Measurements from ENCODE around the gene TJP1. TPM values are rescaled to one million over a fixed set of nuclear protein-coding genes. Genes with fewer than 3 reads are reported as not detected.
"Not testable (repeated sequence)": the region's sequence is repeated elsewhere in the genome, so short reads cannot be mapped to it uniquely, and the experiment has no call there.

TJP1 gene
- total RNA-seq, 4 donors from 2014 or later, result 100 to 115 (median 103) TPM

GRCh38 chr15:29676961-29677402, 145.3 kb downstream of the TJP1 start:
- 19 to 69% methylated on average over 3 to 8 of the region's 8 CpGs for WGBS, 2 donors (ENCODE audit: low coverage in 1 of 2)
- H3K36me3 ChIP-seq, result no peaks in the 10 kb centered on the region
- peaks cover 0 to 12% (median 4%) of the 10 kb centered on the region in 3 donors for H3K4me1 ChIP-seq
- no peak overlapping the region for H3K27ac ChIP-seq
- no peaks in the 10 kb centered on the region for H3K9me3 ChIP-seq
- H3K4me3 ChIP-seq, result no peak overlapping the region
- H3K27me3 ChIP-seq, result peaks cover 33% of the 10 kb centered on the region
- TF ChIP-seq POLR2AphosphoS5 (IDR thresholded peaks at IDR 0.05) (no peak), POLR2A (IDR thresholded peaks at IDR 0.05) (no peak), EP300 (IDR thresholded peaks at IDR 0.05) (no peak)
- TF ChIP-seq, protein P1, sequence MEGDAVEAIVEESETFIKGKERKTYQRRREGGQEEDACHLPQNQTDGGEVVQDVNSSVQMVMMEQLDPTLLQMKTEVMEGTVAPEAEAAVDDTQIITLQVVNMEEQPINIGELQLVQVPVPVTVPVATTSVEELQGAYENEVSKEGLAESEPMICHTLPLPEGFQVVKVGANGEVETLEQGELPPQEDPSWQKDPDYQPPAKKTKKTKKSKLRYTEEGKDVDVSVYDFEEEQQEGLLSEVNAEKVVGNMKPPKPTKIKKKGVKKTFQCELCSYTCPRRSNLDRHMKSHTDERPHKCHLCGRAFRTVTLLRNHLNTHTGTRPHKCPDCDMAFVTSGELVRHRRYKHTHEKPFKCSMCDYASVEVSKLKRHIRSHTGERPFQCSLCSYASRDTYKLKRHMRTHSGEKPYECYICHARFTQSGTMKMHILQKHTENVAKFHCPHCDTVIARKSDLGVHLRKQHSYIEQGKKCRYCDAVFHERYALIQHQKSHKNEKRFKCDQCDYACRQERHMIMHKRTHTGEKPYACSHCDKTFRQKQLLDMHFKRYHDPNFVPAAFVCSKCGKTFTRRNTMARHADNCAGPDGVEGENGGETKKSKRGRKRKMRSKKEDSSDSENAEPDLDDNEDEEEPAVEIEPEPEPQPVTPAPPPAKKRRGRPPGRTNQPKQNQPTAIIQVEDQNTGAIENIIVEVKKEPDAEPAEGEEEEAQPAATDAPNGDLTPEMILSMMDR (IDR thresholded peaks at IDR 0.05), result no peak
- ATAC-seq, result no peak

DNA sequence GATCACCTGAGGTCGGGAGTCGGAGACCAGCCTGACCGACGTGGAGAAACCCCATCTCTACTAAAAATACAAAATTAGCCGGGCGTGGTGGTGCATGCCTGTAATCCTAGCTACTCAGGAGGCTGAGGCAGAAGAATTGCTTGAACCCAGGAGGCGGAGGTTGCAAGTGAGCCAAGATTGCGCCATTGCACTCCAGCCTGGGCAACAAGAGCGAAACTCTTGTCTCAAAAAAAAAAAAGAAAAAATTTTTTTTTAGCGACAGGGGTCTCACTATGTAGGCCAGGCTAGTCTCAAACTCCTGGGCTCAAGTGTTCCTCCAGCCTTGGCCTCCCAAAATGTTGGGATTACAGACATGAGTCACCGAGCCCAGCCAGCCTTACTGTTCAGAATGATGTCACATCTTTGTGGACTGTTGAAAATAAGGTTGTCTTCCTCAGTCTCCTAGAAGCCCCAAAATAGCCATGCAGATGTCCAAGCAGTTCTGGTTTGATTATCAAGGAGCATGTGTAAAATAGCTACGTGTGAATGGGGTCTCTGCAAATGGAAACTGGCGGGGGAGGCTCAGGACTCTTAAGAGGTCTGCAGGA, 145.8 kb downstream of the TJP1 start:
- peaks cover 0 to 12% (median 4%) of the 10 kb centered on the region in 3 donors for H3K4me1 ChIP-seq
- peaks cover 33% of the 10 kb centered on the region for H3K27me3 ChIP-seq
- not testable (repeated sequence) for H3K4me3 ChIP-seq, H3K27ac ChIP-seq, H3K36me3 ChIP-seq, ATAC-seq, H3K9me3 ChIP-seq
- 78 to 87% methylated on average over 4 to 10 of the region's 13 CpGs for WGBS, 2 donors (ENCODE audit: low coverage in 1 of 2)

GRCh38 chr15:29675791-29676301, 146.4 kb downstream of the TJP1 start:
- 52% methylated on average over 19 of the region's 29 CpGs; no CpG with 5 or more reads in 1 of the 2 donors for WGBS, 2 donors (ENCODE audit: low coverage in 1 of 2)
- Histone ChIP-seq H3K9me3 (no peaks in the 10 kb centered on the region), H3K36me3 (no peaks in the 10 kb centered on the region), H3K27ac (no peak overlapping the region), H3K27me3 (peaks cover 33% of the 10 kb centered on the region), H3K4me1 (peaks cover 0 to 12% (median 4%) of the 10 kb centered on the region in 3 donors), H3K4me3 (peak overlapping the region in 1 of 2 donors; percentile 64)
- ATAC-seq, result no peak
- TF ChIP-seq, protein P1 (IDR thresholded peaks at IDR 0.05), result no peak
- TF ChIP-seq POLR2AphosphoS5 (IDR thresholded peaks at IDR 0.05), result no peak
- no peak for TF ChIP-seq EP300 (IDR thresholded peaks at IDR 0.05)
- TF ChIP-seq POLR2A (IDR thresholded peaks at IDR 0.05), result no peak

DNA sequence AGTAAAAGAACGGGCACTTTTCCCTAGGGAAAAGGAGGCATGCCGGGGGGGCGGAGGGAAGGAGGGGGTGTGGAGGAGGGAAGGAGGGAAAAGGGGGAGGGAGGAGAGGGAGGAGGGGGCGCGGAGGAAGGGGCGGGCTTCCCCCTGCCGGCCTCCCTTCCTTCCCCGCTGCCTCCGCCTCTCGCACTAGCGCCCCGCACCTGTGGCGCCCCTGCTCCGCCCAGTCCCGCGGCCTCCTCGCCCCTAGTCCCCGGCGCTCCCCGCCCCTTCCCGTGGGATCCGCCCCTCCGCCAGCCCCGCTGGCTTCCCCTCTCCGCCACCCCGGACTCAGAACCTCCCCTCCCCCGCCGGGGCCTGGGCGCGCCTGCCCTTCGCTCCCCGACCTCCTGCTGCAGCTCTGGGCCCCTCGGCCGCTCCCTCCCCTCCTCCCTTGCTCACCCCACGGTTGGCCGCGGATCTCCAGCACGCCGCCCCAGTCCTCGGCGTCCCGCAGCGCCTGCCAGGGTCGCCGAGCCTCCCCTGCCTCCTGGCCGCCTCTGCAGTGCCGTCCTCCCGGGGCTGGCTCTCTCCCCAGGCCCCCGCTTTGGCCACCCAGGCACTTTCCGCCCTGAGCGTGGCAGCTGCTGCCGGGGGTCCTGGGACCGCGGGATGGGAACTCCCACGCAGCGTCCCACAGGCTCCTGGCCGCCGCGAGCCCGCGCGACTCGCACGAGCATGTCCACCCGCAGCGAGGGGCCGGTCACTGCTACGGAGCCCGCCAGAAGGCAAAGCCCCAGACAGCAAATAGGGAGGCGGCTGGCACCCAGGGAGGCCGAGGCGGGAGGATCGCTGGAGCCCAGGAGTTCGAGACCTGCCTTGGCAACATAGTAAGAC, 147.4 kb downstream of the TJP1 start:
- TF ChIP-seq EP300 (IDR thresholded peaks at IDR 0.05), result no peak
- TF ChIP-seq, protein P1 (IDR thresholded peaks at IDR 0.05), result no peak
- TF ChIP-seq POLR2AphosphoS5 (IDR thresholded peaks at IDR 0.05), result no peak
- no peak for TF ChIP-seq POLR2A (IDR thresholded peaks at IDR 0.05)
- peak; percentile 42 for ATAC-seq
- Histone ChIP-seq H3K27me3 (peaks cover 33% of the 10 kb centered on the region), H3K4me3 (peak overlapping the region; percentile 35 to 64), H3K4me1 (peaks cover 0 to 12% (median 4%) of the 10 kb centered on the region in 3 donors), H3K36me3 (no peaks in the 10 kb centered on the region), H3K9me3 (no peaks in the 10 kb centered on the region), H3K27ac (no peak overlapping the region)
- 0 to 13% methylated on average over 8 of the region's 74 CpGs for WGBS, 2 donors (ENCODE audit: low coverage in 1 of 2)

DNA sequence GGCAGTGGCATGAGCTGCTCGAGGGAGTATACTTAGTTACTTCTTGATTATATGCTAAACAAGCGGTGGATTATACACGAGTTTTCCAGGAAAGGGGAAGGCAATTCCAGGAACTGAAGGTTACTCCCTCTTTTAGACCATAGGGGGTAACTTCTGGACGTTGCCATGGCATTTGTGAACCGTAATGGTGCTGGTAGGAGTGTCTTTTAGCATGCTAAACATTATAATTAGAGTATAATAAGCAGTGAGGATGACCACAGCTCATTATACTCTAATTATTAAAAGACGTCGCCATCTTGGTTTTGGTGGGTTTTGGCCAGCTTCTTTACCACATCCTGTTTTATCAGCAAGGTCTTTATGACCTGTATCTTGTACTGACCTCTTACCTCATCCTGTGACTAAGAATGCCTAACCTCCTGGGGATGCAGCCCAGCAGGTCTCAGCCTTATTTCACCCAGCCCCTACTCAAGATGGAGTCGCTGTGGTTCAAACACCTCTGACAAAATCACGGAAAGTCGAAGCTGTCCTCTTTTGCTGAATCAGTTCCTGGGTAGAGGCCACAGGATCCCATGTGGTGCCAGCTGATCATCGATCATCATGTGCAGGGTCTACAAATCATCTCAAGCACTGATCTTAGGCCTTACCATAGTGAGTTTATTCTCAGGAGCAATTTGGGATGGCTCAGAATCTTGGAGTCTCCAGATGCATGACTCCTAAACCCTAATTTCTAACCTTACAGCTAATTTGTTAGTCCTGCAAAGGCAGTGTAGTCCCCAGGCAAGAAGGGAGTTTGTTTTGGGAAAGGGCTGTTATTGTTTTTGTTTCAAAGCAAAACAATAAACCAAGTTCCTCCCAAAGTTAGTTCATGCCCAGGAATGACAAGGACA, 149.1 kb downstream of the TJP1 start:
- no peak overlapping the region for H3K4me3 ChIP-seq
- no peak overlapping the region for H3K27ac ChIP-seq
- 77 to 89% methylated on average over 10 to 11 of the region's 11 CpGs for whole genome bisulfite sequencing, 2 donors (ENCODE audit: low coverage in 1 of 2)
- no peak for ATAC-seq
- H3K27me3 ChIP-seq, result peaks cover 33% of the 10 kb centered on the region
- H3K36me3 ChIP-seq, result no peaks in the 10 kb centered on the region
- no peaks in the 10 kb centered on the region for H3K9me3 ChIP-seq
- H3K4me1 ChIP-seq, result peaks cover 0 to 12% (median 4%) of the 10 kb centered on the region in 3 donors
- TF ChIP-seq POLR2AphosphoS5 (IDR thresholded peaks at IDR 0.05) (no peak), EP300 (IDR thresholded peaks at IDR 0.05) (no peak), POLR2A (IDR thresholded peaks at IDR 0.05) (no peak)
- TF ChIP-seq, protein P1 (IDR thresholded peaks at IDR 0.05), result no peak

Measured in gastroesophageal sphincter (tissue), 4 donors.